Upper lobe of right lung (tissue), 1 donor: ENCODE measurements around the gene RCL1. TPM values are rescaled to one million over a fixed set of nuclear protein-coding genes. Genes with fewer than 3 reads are reported as not detected.
A peak's percentile ranks its signal among the peaks of the same experiment; 100 is the strongest.

Source experiments
- ATAC-seq: fragments of 200-7000 bp; cut with Tn5 transposase; one replicate; pipeline ENCODE4 v1.9.1; 2020; ENCODE audit warnings: mild to moderate bottlenecking, moderate library complexity
- DNase-seq: peaks from one replicate; pipeline ENCODE4 v3.0.0-alpha.2; 2020
- H3K27ac ChIP-seq: fragments of 200-600 bp; one replicate; pipeline ENCODE4 v1.8.0; 2022
- H3K27me3 ChIP-seq: fragments of 200-600 bp; one replicate; pipeline ENCODE4 v1.8.0; 2022; ENCODE audit warnings: mild to moderate bottlenecking
- H3K36me3 ChIP-seq: fragments of 200-600 bp; one replicate; pipeline ENCODE4 v1.8.0; 2022
- H3K4me1 ChIP-seq: fragments of 200-600 bp; one replicate; pipeline ENCODE4 v1.8.0; 2022
- H3K4me3 ChIP-seq: fragments of 200-600 bp; one replicate; pipeline ENCODE4 v1.8.0; 2022; ENCODE audit warnings: mild to moderate bottlenecking
- H3K9me3 ChIP-seq: fragments of 200-600 bp; one replicate; pipeline ENCODE4 v1.8.0; 2022
- CTCF ChIP-seq: fragments of 200-600 bp; IDR thresholded peaks from one replicate; pipeline ENCODE4 v1.8.0; 2022; ENCODE audit warnings: antibody characterized with exemption
- intact Hi-C: fragments of 100-400 bp; cut with DNase I; formaldehyde crosslinking; loops from one replicate; pipeline ENCODE4 v1.11.0; 2022
- total RNA-seq: library from RNA; stranded (reverse); fragmentation: NEBNext Ultra II Directional; extraction: Animal tissue kit (Norgen Biotek cat#: 25700); gene quantifications from one replicate; pipeline ENCODE4 v1.2.1, GENCODE V29; 2021
- donor health status: DM: no; HTN: yes; CAD: no; lungs with severe emphysema.

The RCL1 gene
- total RNA-seq, 1 donor from 2014 or later, result 19.6 TPM

GRCh38 chr9:4861145-4861544, 68.4 kb downstream of the RCL1 start:
- H3K36me3 ChIP-seq, result peaks cover 14% of the 10 kb centered on the region
- H3K4me3 ChIP-seq, result no peak overlapping the region
- no peaks in the 10 kb centered on the region for H3K9me3 ChIP-seq
- DNase-seq (no peak), ATAC-seq (peak; percentile 22)
- no peaks in the 10 kb centered on the region for H3K27me3 ChIP-seq
- H3K4me1 ChIP-seq, result no peaks in the 10 kb centered on the region
- intact Hi-C loops, result no loop called here
- TF ChIP-seq CTCF, result no peak
- H3K27ac ChIP-seq, result no peak overlapping the region

GRCh38 chr9:4861736-4862451, 69.2 kb downstream of the RCL1 start:
- no peak for TF ChIP-seq CTCF
- no peak overlapping the region for H3K4me3 ChIP-seq
- DNase-seq, result no peak
- no peak overlapping the region for H3K27ac ChIP-seq
- H3K36me3 ChIP-seq, result peaks cover 14% of the 10 kb centered on the region
- H3K4me1 ChIP-seq, result no peaks in the 10 kb centered on the region
- ATAC-seq, result no peak
- intact Hi-C loops, result no loop called here
- H3K27me3 ChIP-seq, result no peaks in the 10 kb centered on the region
- H3K9me3 ChIP-seq, result no peaks in the 10 kb centered on the region

GRCh38 chr9:4862506-4863250, 69.9 kb downstream of the RCL1 start:
- DNase-seq (no peak), ATAC-seq (no peak)
- H3K27ac ChIP-seq, result no peak overlapping the region
- no peaks in the 10 kb centered on the region for H3K27me3 ChIP-seq
- H3K36me3 ChIP-seq, result peaks cover 14% of the 10 kb centered on the region
- H3K4me1 ChIP-seq, result no peaks in the 10 kb centered on the region
- TF ChIP-seq CTCF, result no peak
- H3K9me3 ChIP-seq, result no peaks in the 10 kb centered on the region
- H3K4me3 ChIP-seq, result no peak overlapping the region
- intact Hi-C loops, result no loop called here

GRCh38 chr9:4864234-4864661, 71.5 kb downstream of the RCL1 start:
- no peak for TF ChIP-seq CTCF
- Histone ChIP-seq H3K9me3 (no peaks in the 10 kb centered on the region), H3K36me3 (peaks cover 14% of the 10 kb centered on the region), H3K4me1 (no peaks in the 10 kb centered on the region), H3K4me3 (no peak overlapping the region), H3K27me3 (no peaks in the 10 kb centered on the region), H3K27ac (no peak overlapping the region)
- intact Hi-C loops, result no loop called here
- ATAC-seq (peak; percentile 87), DNase-seq (peak; percentile 65)

- Histone ChIP-seq H3K4me3 (no peak overlapping the region), H3K36me3 (peaks cover 14% of the 10 kb centered on the region), H3K9me3 (no peaks in the 10 kb centered on the region), H3K4me1 (no peaks in the 10 kb centered on the region), H3K27me3 (no peaks in the 10 kb centered on the region), H3K27ac (no peak overlapping the region)
- ATAC-seq (no peak), DNase-seq (no peak)
- TF ChIP-seq CTCF, result no peak
- intact Hi-C loops, result no loop called here
Observed at GRCh38 chr9:4864698-4865097, 72.0 kb downstream of the RCL1 start.
